D721Med (cell line): ENCODE measurements around the gene ARL13B.

ENCODE experiments used
- DNase-seq: peaks from one replicate; pipeline ENCODE4 v3.0.0; 2011; ENCODE audit warnings: low spot score; ENCODE audit not compliant: insufficient read length
- FAIRE-seq: peaks from 2 replicates; lab custom pipeline; 2011; peaks lifted over from hg19 to GRCh38; lab: Jason Lieb, UNC
- CTCF ChIP-seq: IDR thresholded peaks from 2 replicates; pipeline ENCODE4 v1.5.1; 2012; ENCODE audit warnings: mild to moderate bottlenecking, control low read depth; ENCODE audit not compliant: insufficient read depth; ENCODE audit errors: missing control alignments

ARL13B gene

GRCh38 chr3:94092086-94092485, 112.1 kb downstream of the ARL13B start:
- TF ChIP-seq CTCF, result no peak
- FAIRE-seq (no peak), DNase-seq (no peak)

DNA sequence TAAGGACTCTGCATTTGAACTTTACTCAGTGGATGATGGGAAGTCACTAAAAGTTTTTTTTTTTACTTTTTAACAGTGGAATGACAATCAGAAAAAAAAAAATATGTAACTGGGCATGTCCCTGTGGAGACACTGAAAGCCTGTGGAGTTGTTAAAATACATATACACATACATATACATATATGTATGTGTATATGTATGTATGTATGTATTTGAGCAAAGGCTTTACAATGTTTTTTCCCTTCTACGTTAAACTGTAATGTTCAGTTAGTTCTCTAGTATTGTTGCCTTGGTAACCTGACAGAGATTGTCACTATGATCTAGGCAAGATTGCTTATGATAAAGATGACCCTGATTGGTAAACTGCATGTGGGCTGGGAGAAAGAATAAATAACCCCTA, 113.2 kb downstream of the ARL13B start:
- no peak for TF ChIP-seq CTCF
- FAIRE-seq (no peak), DNase-seq (no peak)

GRCh38 chr3:94095111-94095510, 115.2 kb downstream of the ARL13B start:
- TF ChIP-seq CTCF, result no peak
- FAIRE-seq (no peak), DNase-seq (no peak)

- FAIRE-seq (no peak), DNase-seq (no peak)
- no peak for TF ChIP-seq CTCF
Observed at GRCh38 chr3:94098452-94098851, 118.5 kb downstream of the ARL13B start.

DNA sequence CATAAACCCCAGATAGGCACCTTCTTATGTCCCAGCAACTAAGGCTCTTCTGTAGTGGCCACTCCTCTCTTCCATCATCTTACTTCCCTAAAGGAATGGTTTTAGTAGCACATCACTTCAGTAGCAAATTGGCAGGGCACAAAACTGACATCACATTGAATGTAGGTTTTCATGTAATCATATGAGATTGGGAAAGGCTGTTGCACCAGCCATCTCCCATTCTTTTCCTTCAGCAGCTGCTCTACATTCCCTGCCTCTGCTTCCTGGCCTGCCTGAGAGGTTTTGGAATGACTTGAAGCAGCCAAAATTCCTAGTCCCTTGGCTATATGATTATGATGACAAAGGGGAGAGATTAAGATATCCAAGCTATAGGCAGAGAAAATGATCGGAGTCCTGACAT, 119.4 kb downstream of the ARL13B start:
- no peak for TF ChIP-seq CTCF
- no peak for DNase-seq
- FAIRE-seq, result no peak

GRCh38 chr3:94101860-94102259, 121.9 kb downstream of the ARL13B start:
- TF ChIP-seq CTCF, result peak; percentile 11
- no peak for DNase-seq
- no peak for FAIRE-seq
